Coronary artery (tissue), 2 donors: ENCODE results near the gene EFCAB6.

ENCODE experiments used
- DNase-seq: peaks from one replicate; pipeline ENCODE4 v3.0.0-alpha.2; 2017; ENCODE audit warnings: low spot score
- H3K27ac ChIP-seq, 2 donors: fragments of 200-600 bp; sonication (generic); one replicate each; pipeline ENCODE4 v1.5.1; 2016 to 2019
- H3K4me3 ChIP-seq: fragments of 200-600 bp; sonication (generic); 2 replicates; pipeline ENCODE4 v1.5.1; 2016; ENCODE audit warnings: mild to moderate bottlenecking, moderate library complexity
- TF ChIP-seq, protein P1 (sequence below): fragments of 200-600 bp; sonication (generic); IDR thresholded peaks from one replicate; pipeline ENCODE4 v1.5.1; 2019; ENCODE audit warnings: antibody characterized with exemption

EFCAB6 gene

DNA sequence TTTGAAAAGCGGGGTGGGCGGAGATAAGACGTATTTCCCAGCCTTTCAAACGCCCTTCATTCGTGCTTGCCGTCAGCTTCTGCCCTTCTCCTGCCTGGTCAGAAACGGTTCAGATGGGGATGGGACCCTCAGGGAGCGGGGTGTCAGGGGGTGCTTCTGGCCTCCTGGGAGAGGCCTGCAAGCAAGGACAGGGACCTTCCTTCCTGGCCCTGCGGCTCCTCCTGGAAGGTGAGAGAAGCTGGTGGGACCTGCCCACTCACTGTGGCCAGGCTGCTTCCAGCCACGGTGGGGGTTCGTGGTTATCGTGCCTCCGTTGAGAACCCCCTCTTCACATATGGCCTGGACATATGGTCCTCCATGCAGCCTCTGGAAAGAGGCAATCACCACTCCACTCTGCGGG is 295.7 kb downstream of the EFCAB6 start:
- no peak overlapping the region for H3K27ac ChIP-seq
- no peak overlapping the region for H3K4me3 ChIP-seq
- TF ChIP-seq, protein P1, sequence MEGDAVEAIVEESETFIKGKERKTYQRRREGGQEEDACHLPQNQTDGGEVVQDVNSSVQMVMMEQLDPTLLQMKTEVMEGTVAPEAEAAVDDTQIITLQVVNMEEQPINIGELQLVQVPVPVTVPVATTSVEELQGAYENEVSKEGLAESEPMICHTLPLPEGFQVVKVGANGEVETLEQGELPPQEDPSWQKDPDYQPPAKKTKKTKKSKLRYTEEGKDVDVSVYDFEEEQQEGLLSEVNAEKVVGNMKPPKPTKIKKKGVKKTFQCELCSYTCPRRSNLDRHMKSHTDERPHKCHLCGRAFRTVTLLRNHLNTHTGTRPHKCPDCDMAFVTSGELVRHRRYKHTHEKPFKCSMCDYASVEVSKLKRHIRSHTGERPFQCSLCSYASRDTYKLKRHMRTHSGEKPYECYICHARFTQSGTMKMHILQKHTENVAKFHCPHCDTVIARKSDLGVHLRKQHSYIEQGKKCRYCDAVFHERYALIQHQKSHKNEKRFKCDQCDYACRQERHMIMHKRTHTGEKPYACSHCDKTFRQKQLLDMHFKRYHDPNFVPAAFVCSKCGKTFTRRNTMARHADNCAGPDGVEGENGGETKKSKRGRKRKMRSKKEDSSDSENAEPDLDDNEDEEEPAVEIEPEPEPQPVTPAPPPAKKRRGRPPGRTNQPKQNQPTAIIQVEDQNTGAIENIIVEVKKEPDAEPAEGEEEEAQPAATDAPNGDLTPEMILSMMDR = no peak
- DNase-seq = no peak

DNA sequence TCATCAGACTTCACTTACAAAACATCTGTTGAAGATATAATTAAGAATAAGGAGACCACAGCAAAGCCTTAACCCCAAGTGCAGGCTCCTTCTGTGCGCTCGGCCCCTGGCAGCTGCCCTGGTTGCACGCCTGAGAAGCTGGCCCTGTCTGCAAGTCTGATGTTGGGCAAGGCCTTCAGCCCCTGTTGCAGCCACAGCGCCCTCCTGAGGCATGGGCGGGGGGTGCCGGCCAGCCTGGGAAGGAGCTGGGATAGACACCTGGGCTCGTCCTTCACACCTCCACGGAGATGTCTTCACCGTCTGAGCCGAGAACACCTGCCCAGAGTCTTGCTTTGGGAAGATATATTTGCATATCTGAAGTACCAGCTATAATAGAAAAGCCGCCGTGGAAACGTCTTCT is 296.2 kb downstream of the EFCAB6 start:
- no peak overlapping the region for H3K27ac ChIP-seq

GRCh38 chr22:43515411-43515810 is 296.7 kb downstream of the EFCAB6 start:
- H3K4me3 ChIP-seq = no peak overlapping the region
- H3K27ac ChIP-seq = no peak overlapping the region
- TF ChIP-seq, protein P1 = no peak
- no peak for DNase-seq

More for the DNA sequence above, 296.2 kb downstream of the EFCAB6 start:
- DNase-seq = no peak
- no peak overlapping the region for H3K4me3 ChIP-seq
- TF ChIP-seq, protein P1 = no peak

DNA sequence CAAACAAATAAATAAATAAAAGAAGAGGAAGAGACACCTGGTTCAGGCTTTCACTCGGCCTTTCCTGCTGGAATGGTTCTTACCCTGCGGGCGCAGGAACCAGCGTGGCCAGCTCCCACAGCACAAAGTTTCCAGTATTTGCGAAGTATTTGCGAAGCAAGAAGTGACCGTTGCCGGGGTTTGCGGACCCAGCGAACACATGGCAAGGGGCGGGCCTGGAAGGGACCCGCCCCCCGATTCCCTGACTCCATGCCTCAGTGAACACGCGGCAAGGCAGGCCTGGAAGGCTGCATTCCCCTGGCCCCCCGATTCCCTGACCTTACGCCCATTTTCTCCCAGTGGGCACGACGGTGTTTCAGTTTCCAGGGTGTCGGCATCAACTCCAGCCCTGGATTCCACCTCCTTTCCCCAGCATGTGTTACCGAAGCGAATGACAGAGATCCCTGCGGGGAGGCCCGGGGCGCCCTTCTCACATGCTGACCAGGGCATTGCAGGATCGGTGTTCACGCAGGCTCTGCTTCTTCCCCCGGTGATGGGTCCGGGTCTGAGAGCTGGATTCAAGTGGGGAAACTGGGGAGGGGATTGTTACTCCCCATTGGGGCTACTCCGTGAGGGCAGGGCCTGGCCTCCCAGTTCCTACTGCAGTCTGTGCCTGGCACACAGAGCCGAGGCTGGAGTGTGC is 297.5 kb downstream of the EFCAB6 start:
- Histone ChIP-seq H3K27ac (no peak overlapping the region), H3K4me3 (no peak overlapping the region)
- no peak for DNase-seq
- TF ChIP-seq, protein P1 = no peak

DNA sequence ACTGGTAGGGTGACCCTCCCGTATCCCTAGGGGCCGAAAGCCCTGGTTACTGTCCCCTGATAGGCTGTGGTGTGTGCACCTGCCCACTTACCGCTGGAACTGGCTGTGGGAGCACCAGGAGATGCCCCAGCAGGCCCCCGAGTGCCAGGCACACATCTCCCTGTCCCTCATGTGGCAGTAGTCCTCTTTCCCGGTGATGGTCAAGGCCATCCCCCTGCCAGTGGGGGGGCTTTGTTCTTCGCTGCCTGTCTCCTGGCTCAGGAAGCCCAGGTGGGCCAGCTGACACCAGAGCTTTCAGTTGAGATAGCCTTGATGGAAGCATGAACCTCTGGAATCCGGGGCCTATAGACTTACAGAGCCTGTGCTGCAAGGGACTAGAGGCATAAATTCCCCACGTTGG is 299.8 kb downstream of the EFCAB6 start:
- no peak for DNase-seq
- H3K4me3 ChIP-seq = no peak overlapping the region
- TF ChIP-seq, protein P1 = no peak
- H3K27ac ChIP-seq = no peak overlapping the region

GRCh38 chr22:43511276-43511910 is 300.7 kb downstream of the EFCAB6 start:
- no peak for DNase-seq
- Histone ChIP-seq H3K27ac (no peak overlapping the region), H3K4me3 (no peak overlapping the region)
- TF ChIP-seq, protein P1 = no peak
